K562 (cell line): ENCODE results near the gene RAB31. TPM values are rescaled to one million over a fixed set of nuclear protein-coding genes. Genes with fewer than 3 reads are reported as not detected.

Experiments
- ATAC-seq: fragments of 200-7000 bp; cut with Tn5 transposase; 3 replicates; pipeline ENCODE4 v1.9.1; 2020; ENCODE audit warnings: moderate library complexity
- BruUV-seq: library from RNA; stranded (reverse); fragments of 400-500 nt; replicated peaks from 2 replicates; lab custom pipeline; 2021; lab: Mats Ljungman, UMichigan
- CTCF ChIA-PET: fragments of 300-600 bp; formaldehyde crosslinking; extraction: SDS; loops from one replicate; lab custom pipeline; 2021; ENCODE audit warnings: low intra/inter-chr PET ratio; lab: Yijun Ruan, JAX
- POLR2A ChIA-PET: fragments of 300-600, 350-650 bp; sonication (Branson Sonifier 250); formaldehyde crosslinking; extraction: SDS; loops from one replicate; lab custom pipeline; 2021; ENCODE audit warnings: antibody characterized with exemption, inconsistent platforms; lab: Yijun Ruan, JAX
- DNase-seq, 4 experiments: peaks; one replicate each; pipeline versions ENCODE4 v3.0.0 to v3.0.0-alpha.2; 2011 to 2018; ENCODE audit warnings: low spot score in 3 of 4, mixed read lengths in 3 of 4; ENCODE audit errors: extremely low read depth in 1 of 4
- FAIRE-seq: peaks from 2 replicates; lab custom pipeline; 2011; peaks lifted over from hg19 to GRCh38; lab: Jason Lieb, UNC
- H2AFZ ChIP-seq: 2 replicates; pipeline ENCODE4 v1.6.0; 2011; ENCODE audit warnings: low read depth, low read length, control low read depth, inconsistent platforms
- H3K27ac ChIP-seq: fragments of 200-600 bp; 3 replicates; pipeline ENCODE4 v1.8.0; 2011; ENCODE audit warnings: low read depth, mild to moderate bottlenecking, control low read depth, inconsistent platforms, low read length, moderate library complexity, mixed read lengths; ENCODE audit errors: extremely low read depth
- H3K27me3 ChIP-seq, 2 experiments: fragments of 300-600 bp in 1 of 2; 2 replicates in 1 of 2; 3 replicates in 1 of 2; pipeline versions ENCODE4 v1.6.0 to v1.8.0; 2011; ENCODE audit warnings: inconsistent platforms in 2 of 2, low read length in 2 of 2, mild to moderate bottlenecking in 1 of 2, mixed read lengths in 1 of 2, moderate library complexity in 1 of 2; ENCODE audit not compliant: control insufficient read depth in 2 of 2, insufficient read depth in 2 of 2
- H3K36me3 ChIP-seq: fragments of 300-600 bp; 3 replicates; pipeline ENCODE4 v1.8.0; 2011; ENCODE audit warnings: mild to moderate bottlenecking, low read length, inconsistent platforms; ENCODE audit not compliant: control insufficient read depth, insufficient read depth
- H3K4me1 ChIP-seq, 2 experiments: fragments of 200-600 bp in 1 of 2; replicated peaks in 1 of 2; 2 replicates in 1 of 2; 3 replicates in 1 of 2; pipeline versions ENCODE4 v1.5.1 to v1.8.0; 2011; ENCODE audit warnings: inconsistent platforms in 2 of 2, low read length in 2 of 2, mild to moderate bottlenecking in 1 of 2, mixed read lengths in 1 of 2, moderate library complexity in 1 of 2; ENCODE audit not compliant: control insufficient read depth in 2 of 2, insufficient read depth in 2 of 2
- H3K4me2 ChIP-seq: 2 replicates; pipeline ENCODE4 v1.6.1; 2011; ENCODE audit warnings: low read length, control low read depth, inconsistent platforms, mixed read lengths; ENCODE audit not compliant: insufficient read depth
- H3K4me3 ChIP-seq: fragments of 200-600 bp; sonication (generic), shearing (Covaris generic); 2 replicates; pipeline ENCODE4 v1.5.1; 2016; ENCODE audit warnings: control low read depth, inconsistent platforms
- H3K79me2 ChIP-seq: fragments of 200-600 bp; 3 replicates; pipeline ENCODE4 v1.8.0; 2011; ENCODE audit warnings: low read length, inconsistent platforms; ENCODE audit not compliant: control insufficient read depth, insufficient read depth
- H3K9ac ChIP-seq, 2 experiments: 2 replicates each; pipeline versions ENCODE4 v1.6.0 to v1.6.1; 2011; ENCODE audit warnings: low read depth in 2 of 2, low read length in 2 of 2, control low read depth in 1 of 2, inconsistent platforms in 1 of 2, mild to moderate bottlenecking in 1 of 2, mixed read lengths in 1 of 2; ENCODE audit not compliant: insufficient read depth in 1 of 2
- H3K9me1 ChIP-seq: one replicate; pipeline ENCODE4 v1.6.0; 2011; ENCODE audit warnings: inconsistent platforms, mild to moderate bottlenecking, low read length, moderate library complexity; ENCODE audit not compliant: control insufficient read depth, insufficient read depth
- H3K9me3 ChIP-seq: replicated peaks from 2 replicates; pipeline ENCODE4 v1.5.1; 2011; ENCODE audit warnings: low read depth, low read length, inconsistent platforms; ENCODE audit not compliant: control insufficient read depth, insufficient read depth
- H4K20me1 ChIP-seq: replicated peaks from 2 replicates; pipeline ENCODE4 v1.6.1; 2011; ENCODE audit warnings: low read length, inconsistent platforms, mixed read lengths; ENCODE audit not compliant: control insufficient read depth, insufficient read depth
- CHD2 ChIP-seq: IDR thresholded peaks from 2 replicates; pipeline ENCODE4 v1.6.1; 2011; ENCODE audit warnings: low read depth, low read length
- PBX2 ChIP-seq, 2 experiments: IDR thresholded peaks in 1 of 2; conservative IDR thresholded peaks in 1 of 2; 2 replicates each; pipeline ENCODE4 v1.6.1; 2016; ENCODE audit warnings: low read depth in 2 of 2, mild to moderate bottlenecking in 1 of 2, missing compliant biosample characterization in 1 of 2, missing genetic modification characterization in 1 of 2, moderate library complexity in 1 of 2
- RHOXF2B ChIP-seq: fragments of 250-450 bp; sonication (Bioruptor Pico); conservative IDR thresholded peaks from 2 replicates; pipeline ENCODE4 v1.5.1; 2021
- SRF ChIP-seq, 2 experiments: fragments of 250-450, 450-650 bp in 1 of 2; sonication (Bioruptor Pico) in 1 of 2; sonication (generic) in 1 of 2; formaldehyde crosslinking; IDR thresholded peaks; 2 replicates each; pipeline versions ENCODE4 v1.5.0 to v1.5.1; 2020 to 2022; ENCODE audit warnings: mild to moderate bottlenecking in 1 of 2, missing genetic modification reagents in 1 of 2
- TAF7 ChIP-seq: fragments of 450-650 bp; IDR thresholded peaks from 2 replicates; pipeline ENCODE4 v1.6.1; 2016; ENCODE audit warnings: missing genetic modification characterization, missing compliant biosample characterization
- TEAD2 ChIP-seq: fragments of 450-650 bp; IDR thresholded peaks from 2 replicates; pipeline ENCODE4 v1.6.1; 2016; ENCODE audit warnings: missing genetic modification characterization, control low read depth, missing compliant biosample characterization
- TEAD4 ChIP-seq, 2 experiments: sonication (generic) in 1 of 2; formaldehyde crosslinking in 1 of 2; IDR thresholded peaks; 2 replicates each; pipeline versions ENCODE4 v1.6.1 to v1.8.0; 2012 to 2022; ENCODE audit warnings: borderline replicate concordance in 1 of 2, inconsistent platforms in 1 of 2, low read length in 1 of 2, mild to moderate bottlenecking in 1 of 2, missing genetic modification reagents in 1 of 2
- ZNF253 ChIP-seq: fragments of 250-450 bp; sonication (Bioruptor Pico); conservative IDR thresholded peaks from 2 replicates; pipeline ENCODE4 v1.6.1; 2021; ENCODE audit warnings: mild to moderate bottlenecking
- ZNF280A ChIP-seq: fragments of 450-650 bp; IDR thresholded peaks from 2 replicates; pipeline ENCODE4 v1.6.1; 2018; ENCODE audit warnings: mild to moderate bottlenecking, low read depth; ENCODE audit not compliant: partially characterized antibody
- WGBS: fragments of 100-300 bp; shearing (Covaris generic); methylation state at CpG from one replicate; pipeline ENCODE4 v1.1.6; 2016; ENCODE audit warnings: low coverage, mixed read lengths; ENCODE audit not compliant: insufficient coverage; ENCODE audit errors: missing lambda C conversion rate; 5-methylcytosine and 5-hydroxymethylcytosine counted together
- in situ Hi-C: fragments of 300-500 bp; cut with MboI; formaldehyde crosslinking; loops from 4 replicates; pipeline ENCODE4 v1.15.0; 2018; ENCODE audit warnings: inconsistent platforms, mixed read lengths
- intact Hi-C: fragments of 100-400 bp; cut with micrococcal nuclease; formaldehyde crosslinking; loops from 2 replicates; pipeline ENCODE4 v1.14.2; 2022
- polyA plus RNA-seq, 8 experiments: library from polyadenylated mRNA; depleted of rRNA in 4 of 8; stranded (reverse) in 5 of 8; unstranded in 3 of 8; fragments of >200 nt; fragmentation: Nextera tagmentation in 2 of 8; fragmentation: Illumina TruSeq in 1 of 8; extraction: Ambion mirVana in 2 of 8; extraction: Trizol in 1 of 8; gene quantifications; 2 replicates each; pipeline versions ENCODE4 v1.2.1 to v1.2.3, GENCODE V29; 2011 to 2014; ENCODE audit warnings: inconsistent platforms in 1 of 8, missing spikeins in 1 of 8
- total RNA-seq, 7 experiments: library from RNA; depleted of rRNA in 6 of 7; stranded (reverse); fragments of >200 nt in 6 of 7; fragmentation: Illumina TruSeq in 2 of 7; extraction: Trizol in 2 of 7; gene quantifications; 2 replicates each; pipeline versions ENCODE4 v1.2.1 to v1.2.3, GENCODE V29; 2011 to 2021; ENCODE audit warnings: low replicate concordance in 1 of 7
- TF ChIP-seq, protein P1 (sequence below): sonication (generic); formaldehyde crosslinking; IDR thresholded peaks from 2 replicates; pipeline ENCODE4 v1.8.1; 2023; ENCODE audit warnings: mild to moderate bottlenecking, missing genetic modification reagents
- TF ChIP-seq, protein P2 (sequence below): sonication (generic); IDR thresholded peaks from 2 replicates; pipeline ENCODE4 v1.6.1; 2016

Gene RAB31
- total and polyA plus RNA-seq, 9 of the 15 experiments (the other 6 are each of a cell fraction or from before 2014, with no cell fraction given) = 20.7 to 70.4 (median 41.3) TPM

GRCh38 chr18:9738266-9738969 lies 30.3 kb downstream of the RAB31 start:
- H3K27me3 ChIP-seq = no peaks in the 10 kb centered on the region
- intact Hi-C loops (no loop called here), in situ Hi-C loops (no loop called here)
- 49% methylated on average over 6 of the region's 8 CpGs for WGBS
- ChIA-PET POLR2A (interaction anchor here (0.5 to 0.9 kb wide), 5 partner anchors 12 to 32 kb away, joined by 3 to 5 read pairs (median 3); no protein-coding TSS in a partner anchor), CTCF (no interaction called here)
- H4K20me1 ChIP-seq = no peaks in the 10 kb centered on the region
- H3K36me3 ChIP-seq = 0 out of 3 replicates have a peak, but pooled peaks cover 4% of the 10 kb centered on the region
- no peaks in the 10 kb centered on the region for H3K9me3 ChIP-seq
- no peaks in the 10 kb centered on the region for H3K9me1 ChIP-seq
- H2AFZ ChIP-seq = no peak overlapping the region
- H3K9ac ChIP-seq = no peak overlapping the region; a peak in 1 of 4 replicates
- peaks cover 24 to 30% of the 10 kb centered on the region in 2 experiments for H3K4me1 ChIP-seq
- FAIRE-seq (no peak), DNase-seq (no peak), ATAC-seq (no peak)
- no TSS peak for BruUV-seq
- H3K4me3 ChIP-seq = no peak overlapping the region
- H3K79me2 ChIP-seq = peaks cover 26% of the 10 kb centered on the region; the same call in 2 of the 3 replicates
- no peak overlapping the region for H3K4me2 ChIP-seq
- no peak overlapping the region for H3K27ac ChIP-seq
- TF ChIP-seq RHOXF2B (CRISPR knock-in tag) (no peak), TEAD4 (IDR thresholded peaks at IDR 0.05; ENCODE audit: low read length) (no peak), TEAD4 (CRISPR knock-in tag; IDR thresholded peaks at IDR 0.05; ENCODE audit: borderline replicate concordance) (no peak), PBX2 (CRISPR knock-in tag; IDR thresholded peaks at IDR 0.05; ENCODE audit: low read depth) (no peak), PBX2 (tag; conservative IDR thresholded peaks at IDR 0.05; ENCODE audit: low read depth) (peak; percentile 61), TEAD2 (tag) (no peak), SRF (CRISPR knock-in tag; IDR thresholded peaks at IDR 0.05) (no peak), TAF7 (no peak), CHD2 (no peak), ZNF253 (CRISPR knock-in tag) (no peak), ZNF280A (no peak)
- TF ChIP-seq, protein P1, sequence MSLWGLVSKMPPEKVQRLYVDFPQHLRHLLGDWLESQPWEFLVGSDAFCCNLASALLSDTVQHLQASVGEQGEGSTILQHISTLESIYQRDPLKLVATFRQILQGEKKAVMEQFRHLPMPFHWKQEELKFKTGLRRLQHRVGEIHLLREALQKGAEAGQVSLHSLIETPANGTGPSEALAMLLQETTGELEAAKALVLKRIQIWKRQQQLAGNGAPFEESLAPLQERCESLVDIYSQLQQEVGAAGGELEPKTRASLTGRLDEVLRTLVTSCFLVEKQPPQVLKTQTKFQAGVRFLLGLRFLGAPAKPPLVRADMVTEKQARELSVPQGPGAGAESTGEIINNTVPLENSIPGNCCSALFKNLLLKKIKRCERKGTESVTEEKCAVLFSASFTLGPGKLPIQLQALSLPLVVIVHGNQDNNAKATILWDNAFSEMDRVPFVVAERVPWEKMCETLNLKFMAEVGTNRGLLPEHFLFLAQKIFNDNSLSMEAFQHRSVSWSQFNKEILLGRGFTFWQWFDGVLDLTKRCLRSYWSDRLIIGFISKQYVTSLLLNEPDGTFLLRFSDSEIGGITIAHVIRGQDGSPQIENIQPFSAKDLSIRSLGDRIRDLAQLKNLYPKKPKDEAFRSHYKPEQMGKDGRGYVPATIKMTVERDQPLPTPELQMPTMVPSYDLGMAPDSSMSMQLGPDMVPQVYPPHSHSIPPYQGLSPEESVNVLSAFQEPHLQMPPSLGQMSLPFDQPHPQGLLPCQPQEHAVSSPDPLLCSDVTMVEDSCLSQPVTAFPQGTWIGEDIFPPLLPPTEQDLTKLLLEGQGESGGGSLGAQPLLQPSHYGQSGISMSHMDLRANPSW (CRISPR knock-in tag) = no peak
- TF ChIP-seq, protein P2, sequence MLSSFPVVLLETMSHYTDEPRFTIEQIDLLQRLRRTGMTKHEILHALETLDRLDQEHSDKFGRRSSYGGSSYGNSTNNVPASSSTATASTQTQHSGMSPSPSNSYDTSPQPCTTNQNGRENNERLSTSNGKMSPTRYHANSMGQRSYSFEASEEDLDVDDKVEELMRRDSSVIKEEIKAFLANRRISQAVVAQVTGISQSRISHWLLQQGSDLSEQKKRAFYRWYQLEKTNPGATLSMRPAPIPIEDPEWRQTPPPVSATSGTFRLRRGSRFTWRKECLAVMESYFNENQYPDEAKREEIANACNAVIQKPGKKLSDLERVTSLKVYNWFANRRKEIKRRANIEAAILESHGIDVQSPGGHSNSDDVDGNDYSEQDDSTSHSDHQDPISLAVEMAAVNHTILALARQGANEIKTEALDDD = peak; percentile 34; the same call in 1 of the 2 replicates
